ENCODE data around the gene KIF16B. TPM values are rescaled to one million over a fixed set of nuclear protein-coding genes. Genes with fewer than 3 reads are reported as not detected.

The KIF16B gene
- total and polyA plus RNA-seq, 2 experiments from 2014 or later: 6.5 to 11.1 TPM

- TF ChIP-seq, protein P1, sequence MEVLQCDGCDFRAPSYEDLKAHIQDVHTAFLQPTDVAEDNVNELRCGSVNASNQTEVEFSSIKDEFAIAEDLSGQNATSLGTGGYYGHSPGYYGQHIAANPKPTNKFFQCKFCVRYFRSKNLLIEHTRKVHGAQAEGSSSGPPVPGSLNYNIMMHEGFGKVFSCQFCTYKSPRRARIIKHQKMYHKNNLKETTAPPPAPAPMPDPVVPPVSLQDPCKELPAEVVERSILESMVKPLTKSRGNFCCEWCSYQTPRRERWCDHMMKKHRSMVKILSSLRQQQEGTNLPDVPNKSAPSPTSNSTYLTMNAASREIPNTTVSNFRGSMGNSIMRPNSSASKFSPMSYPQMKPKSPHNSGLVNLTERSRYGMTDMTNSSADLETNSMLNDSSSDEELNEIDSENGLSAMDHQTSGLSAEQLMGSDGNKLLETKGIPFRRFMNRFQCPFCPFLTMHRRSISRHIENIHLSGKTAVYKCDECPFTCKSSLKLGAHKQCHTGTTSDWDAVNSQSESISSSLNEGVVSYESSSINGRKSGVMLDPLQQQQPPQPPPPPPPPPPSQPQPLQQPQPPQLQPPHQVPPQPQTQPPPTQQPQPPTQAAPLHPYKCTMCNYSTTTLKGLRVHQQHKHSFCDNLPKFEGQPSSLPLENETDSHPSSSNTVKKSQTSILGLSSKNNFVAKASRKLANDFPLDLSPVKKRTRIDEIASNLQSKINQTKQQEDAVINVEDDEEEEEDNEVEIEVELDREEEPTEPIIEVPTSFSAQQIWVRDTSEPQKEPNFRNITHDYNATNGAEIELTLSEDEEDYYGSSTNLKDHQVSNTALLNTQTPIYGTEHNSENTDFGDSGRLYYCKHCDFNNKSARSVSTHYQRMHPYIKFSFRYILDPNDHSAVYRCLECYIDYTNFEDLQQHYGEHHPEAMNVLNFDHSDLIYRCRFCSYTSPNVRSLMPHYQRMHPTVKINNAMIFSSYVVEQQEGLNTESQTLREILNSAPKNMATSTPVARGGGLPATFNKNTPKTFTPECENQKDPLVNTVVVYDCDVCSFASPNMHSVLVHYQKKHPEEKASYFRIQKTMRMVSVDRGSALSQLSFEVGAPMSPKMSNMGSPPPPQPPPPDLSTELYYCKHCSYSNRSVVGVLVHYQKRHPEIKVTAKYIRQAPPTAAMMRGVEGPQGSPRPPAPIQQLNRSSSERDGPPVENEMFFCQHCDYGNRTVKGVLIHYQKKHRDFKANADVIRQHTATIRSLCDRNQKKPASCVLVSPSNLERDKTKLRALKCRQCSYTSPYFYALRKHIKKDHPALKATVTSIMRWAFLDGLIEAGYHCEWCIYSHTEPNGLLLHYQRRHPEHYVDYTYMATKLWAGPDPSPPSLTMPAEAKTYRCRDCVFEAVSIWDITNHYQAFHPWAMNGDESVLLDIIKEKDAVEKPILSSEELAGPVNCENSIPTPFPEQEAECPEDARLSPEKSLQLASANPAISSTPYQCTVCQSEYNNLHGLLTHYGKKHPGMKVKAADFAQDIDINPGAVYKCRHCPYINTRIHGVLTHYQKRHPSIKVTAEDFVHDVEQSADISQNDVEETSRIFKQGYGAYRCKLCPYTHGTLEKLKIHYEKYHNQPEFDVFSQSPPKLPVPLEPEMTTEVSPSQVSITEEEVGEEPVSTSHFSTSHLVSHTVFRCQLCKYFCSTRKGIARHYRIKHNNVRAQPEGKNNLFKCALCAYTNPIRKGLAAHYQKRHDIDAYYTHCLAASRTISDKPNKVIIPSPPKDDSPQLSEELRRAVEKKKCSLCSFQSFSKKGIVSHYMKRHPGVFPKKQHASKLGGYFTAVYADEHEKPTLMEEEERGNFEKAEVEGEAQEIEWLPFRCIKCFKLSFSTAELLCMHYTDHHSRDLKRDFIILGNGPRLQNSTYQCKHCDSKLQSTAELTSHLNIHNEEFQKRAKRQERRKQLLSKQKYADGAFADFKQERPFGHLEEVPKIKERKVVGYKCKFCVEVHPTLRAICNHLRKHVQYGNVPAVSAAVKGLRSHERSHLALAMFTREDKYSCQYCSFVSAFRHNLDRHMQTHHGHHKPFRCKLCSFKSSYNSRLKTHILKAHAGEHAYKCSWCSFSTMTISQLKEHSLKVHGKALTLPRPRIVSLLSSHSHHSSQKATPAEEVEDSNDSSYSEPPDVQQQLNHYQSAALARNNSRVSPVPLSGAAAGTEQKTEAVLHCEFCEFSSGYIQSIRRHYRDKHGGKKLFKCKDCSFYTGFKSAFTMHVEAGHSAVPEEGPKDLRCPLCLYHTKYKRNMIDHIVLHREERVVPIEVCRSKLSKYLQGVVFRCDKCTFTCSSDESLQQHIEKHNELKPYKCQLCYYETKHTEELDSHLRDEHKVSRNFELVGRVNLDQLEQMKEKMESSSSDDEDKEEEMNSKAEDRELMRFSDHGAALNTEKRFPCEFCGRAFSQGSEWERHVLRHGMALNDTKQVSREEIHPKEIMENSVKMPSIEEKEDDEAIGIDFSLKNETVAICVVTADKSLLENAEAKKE (CRISPR knock-in tag; IDR thresholded peaks at IDR 0.05): no peak
- TF ChIP-seq POLR2AphosphoS5 (IDR thresholded peaks at IDR 0.05; ENCODE audit: low read depth): no peak
- TF ChIP-seq JUNB (IDR thresholded peaks at IDR 0.05; ENCODE audit: unreplicated experiment): no peak
- TF ChIP-seq ZNF114 (CRISPR knock-in tag; IDR thresholded peaks at IDR 0.05): no peak
Measured at GRCh38 chr20:16272780-16273360, 300.4 kb downstream of the KIF16B start (continued).

DNA sequence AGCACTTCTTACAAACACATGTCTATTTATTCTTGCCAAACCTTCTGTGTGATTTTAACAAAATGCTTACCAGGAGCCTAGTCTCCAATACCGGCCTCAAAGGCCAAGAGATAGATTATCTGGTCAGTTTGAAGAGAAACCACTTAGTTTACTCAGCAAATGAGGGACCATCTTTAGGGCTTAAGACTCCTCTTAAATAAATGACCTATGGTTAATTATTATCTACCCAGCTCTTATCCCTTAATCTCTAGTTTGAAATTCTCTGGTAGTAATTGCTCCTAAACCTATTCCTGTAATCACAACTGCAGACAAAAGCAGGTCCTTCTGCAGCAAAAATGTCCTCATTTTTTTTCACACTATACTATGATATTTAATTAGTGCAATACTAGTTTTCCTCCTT, 301.8 kb downstream of the KIF16B start:
- no peak overlapping the region for H3K27ac Mint-ChIP-seq
- Histone ChIP-seq H3K79me2 (replicated peaks; ENCODE audit: insufficient read depth) (no peaks in the 10 kb centered on the region), H3K4me3 (no peak overlapping the region), H3K27ac (ENCODE audit: low read depth) (no peak overlapping the region), H3F3A (replicated peaks; ENCODE audit: low read depth) (no peaks in the 10 kb centered on the region), H3K27me3 (ENCODE audit: insufficient read depth) (no peaks in the 10 kb centered on the region), H3K4me2 (no peak overlapping the region), H3K9me2 (ENCODE audit: insufficient read depth) (peaks cover 10% of the 10 kb centered on the region; the same call in 1 of the 2 replicates), H3K36me3 (ENCODE audit: insufficient read depth) (no peaks in the 10 kb centered on the region), H2AFZ (no peak overlapping the region), H3K4me1 (ENCODE audit: insufficient read depth) (no peaks in the 10 kb centered on the region; the same call in 1 of the 2 replicates), H4K20me1 (replicated peaks; ENCODE audit: insufficient read depth) (no peaks in the 10 kb centered on the region)
- H3K9me3 Mint-ChIP-seq: peaks cover 3% of the 10 kb centered on the region; the same call in 2 of the 3 replicates
- peaks cover 12% of the 10 kb centered on the region for H3K4me1 Mint-ChIP-seq
- no peak for DNase-seq (ENCODE audit: low spot score)
- ATAC-seq: no peak
- H3K27me3 Mint-ChIP-seq (ENCODE audit: insufficient read depth, low read depth, poor library complexity): peaks cover 2% of the 10 kb centered on the region
- no peak overlapping the region for H3K4me3 Mint-ChIP-seq
- peaks cover 15% of the 10 kb centered on the region for H3K36me3 Mint-ChIP-seq (ENCODE audit: low read depth)
- no peak for TF ChIP-seq ZNF331 (CRISPR knock-in tag; IDR thresholded peaks at IDR 0.05; ENCODE audit: low read depth)
- TF ChIP-seq, protein P1 (CRISPR knock-in tag; IDR thresholded peaks at IDR 0.05): no peak
- TF ChIP-seq POLR2AphosphoS5 (IDR thresholded peaks at IDR 0.05; ENCODE audit: low read depth): no peak
- TF ChIP-seq ZNF114 (CRISPR knock-in tag; IDR thresholded peaks at IDR 0.05): no peak
- TF ChIP-seq STAT1 (IDR thresholded peaks at IDR 0.05; ENCODE audit: unreplicated experiment): no peak
- no peak for TF ChIP-seq EZH2 (IDR thresholded peaks at IDR 0.05; ENCODE audit: low read depth, unreplicated experiment)
- no peak for TF ChIP-seq JUNB (IDR thresholded peaks at IDR 0.05; ENCODE audit: unreplicated experiment)
- TF ChIP-seq NANOG (IDR thresholded peaks at IDR 0.05; ENCODE audit: borderline replicate concordance): no peak

Measured in GM23338 (cell line).